Neural progenitor cell (in vitro differentiated cells): ENCODE results near the gene CRNN. TPM values are rescaled to one million over a fixed set of nuclear protein-coding genes. Genes with fewer than 3 reads are reported as not detected.

Source experiments
- DNase-seq: peaks from one replicate; pipeline ENCODE4 v3.0.0-alpha.2; 2016; ENCODE audit warnings: low spot score
- H2AFZ ChIP-seq: fragments of 200-600 bp; sonication (generic); replicated peaks from 2 replicates; pipeline ENCODE4 v1.6.1; 2016; ENCODE audit warnings: antibody characterized with exemption
- H3F3A ChIP-seq: fragments of 200-600 bp; sonication (generic); 2 replicates; pipeline ENCODE4 v1.6.1; 2016; ENCODE audit warnings: antibody characterized with exemption, low read depth
- H3K27ac ChIP-seq: fragments of 200-600 bp; sonication (generic); 2 replicates; pipeline ENCODE4 v1.5.1; 2016; ENCODE audit warnings: mild to moderate bottlenecking
- H3K27me3 ChIP-seq: fragments of 200-600 bp; sonication (generic); 2 replicates; pipeline ENCODE4 v1.6.1; 2016; ENCODE audit warnings: mild to moderate bottlenecking, moderate library complexity
- H3K36me3 ChIP-seq: fragments of 200-600 bp; sonication (generic); 2 replicates; pipeline ENCODE4 v1.5.1; 2016
- H3K4me1 ChIP-seq: fragments of 200-600 bp; sonication (generic); 2 replicates; pipeline ENCODE4 v1.6.1; 2016; ENCODE audit warnings: mixed run types
- H3K4me2 ChIP-seq: fragments of 200-600 bp; sonication (generic); 2 replicates; pipeline ENCODE4 v1.6.1; 2016
- H3K4me3 ChIP-seq: fragments of 200-600 bp; sonication (generic); 2 replicates; pipeline ENCODE4 v1.5.1; 2016
- H3K79me2 ChIP-seq: fragments of 200-600 bp; sonication (generic); 2 replicates; pipeline ENCODE4 v1.6.1; 2016; ENCODE audit warnings: low read depth
- H3K9ac ChIP-seq: fragments of 200-600 bp; sonication (generic); 2 replicates; pipeline ENCODE4 v1.6.1; 2016
- H3K9me3 ChIP-seq: fragments of 200-600 bp; sonication (generic); 2 replicates; pipeline ENCODE4 v1.5.1; 2016; ENCODE audit warnings: low read depth
- H4K20me1 ChIP-seq: fragments of 200-600 bp; sonication (generic); 2 replicates; pipeline ENCODE4 v1.6.1; 2016; ENCODE audit warnings: low read depth
- H3K27ac Mint-ChIP-seq: 3 replicates; pipeline ENCODE4 v1.8.0; 2021; ENCODE audit warnings: mixed read lengths
- H3K27me3 Mint-ChIP-seq: 2 replicates; pipeline ENCODE4 v1.8.0; 2022; ENCODE audit warnings: low read depth, mild to moderate bottlenecking, inconsistent platforms, moderate library complexity, mixed read lengths; ENCODE audit not compliant: insufficient read depth
- H3K36me3 Mint-ChIP-seq: 3 replicates; pipeline ENCODE4 v1.8.0; 2021; ENCODE audit warnings: mixed read lengths
- H3K4me1 Mint-ChIP-seq: 3 replicates; pipeline ENCODE4 v1.8.0; 2021; ENCODE audit warnings: mixed read lengths
- H3K4me3 Mint-ChIP-seq: 3 replicates; pipeline ENCODE4 v1.8.0; 2021; ENCODE audit warnings: mild to moderate bottlenecking, moderate library complexity, mixed read lengths
- H3K9me3 Mint-ChIP-seq: 3 replicates; pipeline ENCODE4 v1.8.0; 2020; ENCODE audit warnings: mixed read lengths
- CTCF ChIP-seq: fragments of 200-600 bp; sonication (generic); IDR thresholded peaks from 2 replicates; pipeline ENCODE4 v1.5.1; 2017; ENCODE audit warnings: antibody characterized with exemption, mild to moderate bottlenecking
- EZH2 ChIP-seq: fragments of 200-600 bp; sonication (generic); IDR thresholded peaks from 2 replicates; pipeline ENCODE4 v1.6.1; 2017; ENCODE audit warnings: antibody characterized with exemption, mild to moderate bottlenecking, moderate library complexity
- EZH2phosphoT487 ChIP-seq: fragments of 200-600 bp; sonication (generic); IDR thresholded peaks from 2 replicates; pipeline ENCODE4 v1.6.1; 2017; ENCODE audit warnings: antibody characterized with exemption
- total RNA-seq: library from RNA; depleted of rRNA; stranded (reverse); fragments of >200 nt; gene quantifications from 2 replicates; pipeline ENCODE4 v1.2.3, GENCODE V29; 2015; ENCODE audit warnings: low replicate concordance

CRNN gene
- total RNA-seq: not detected in 2 replicates

GRCh38 chr1:152413909-152414308, at the start of gene CRNN:
Gene CRNN (minus strand): TSS chr1:152414263. CDS start chr1:152412233, 2,030 bp downstream.
- no peaks in the 10 kb centered on the region for H3F3A ChIP-seq
- no peak within 1 kb of the TSS for H3K27ac Mint-ChIP-seq
- no peak within 1 kb of the TSS for H3K4me3 ChIP-seq
- no peak within 1 kb of the TSS for H3K9ac ChIP-seq
- no peaks in the 10 kb centered on the region for H3K4me1 ChIP-seq
- peaks cover 4% of the 10 kb centered on the region for H3K27me3 Mint-ChIP-seq
- no peak for TF ChIP-seq EZH2
- no peak for TF ChIP-seq CTCF
- no peak for TF ChIP-seq EZH2phosphoT487
- H3K9me3 Mint-ChIP-seq: peaks cover 40% of the 10 kb centered on the region
- no peak within 1 kb of the TSS for H2AFZ ChIP-seq
- H3K4me1 Mint-ChIP-seq: no peaks in the 10 kb centered on the region
- no peak within 1 kb of the TSS for H3K4me3 Mint-ChIP-seq
- no peaks in the 10 kb centered on the region for H3K79me2 ChIP-seq
- H3K27ac ChIP-seq: no peak within 1 kb of the TSS
- H3K4me2 ChIP-seq: no peak within 1 kb of the TSS
- no peaks in the 10 kb centered on the region for H4K20me1 ChIP-seq
- H3K36me3 ChIP-seq: no peaks in the 10 kb centered on the region
- H3K27me3 ChIP-seq: no peaks in the 10 kb centered on the region
- DNase-seq: no peak
- peaks cover 10% of the 10 kb centered on the region for H3K9me3 ChIP-seq
- no peaks in the 10 kb centered on the region for H3K36me3 Mint-ChIP-seq

- no peaks in the 10 kb centered on the region for H3K4me1 ChIP-seq
- peaks cover 3% of the 10 kb centered on the region for H3K27me3 Mint-ChIP-seq
- H2AFZ ChIP-seq: no peak overlapping the region
- no peaks in the 10 kb centered on the region for H4K20me1 ChIP-seq
- no peak overlapping the region for H3K4me2 ChIP-seq
- H3K4me1 Mint-ChIP-seq: no peaks in the 10 kb centered on the region
- no peak overlapping the region for H3K4me3 Mint-ChIP-seq
- H3K27ac Mint-ChIP-seq: no peak overlapping the region
- TF ChIP-seq EZH2phosphoT487 (no peak), CTCF (no peak), EZH2 (no peak)
- no peak overlapping the region for H3K27ac ChIP-seq
- no peaks in the 10 kb centered on the region for H3K36me3 Mint-ChIP-seq
- H3K9me3 Mint-ChIP-seq: peaks cover 16% of the 10 kb centered on the region
- no peak for DNase-seq
- H3K36me3 ChIP-seq: no peaks in the 10 kb centered on the region
- H3K4me3 ChIP-seq: no peak overlapping the region
- H3K9me3 ChIP-seq: peaks cover 17% of the 10 kb centered on the region
- no peak overlapping the region for H3K9ac ChIP-seq
- no peaks in the 10 kb centered on the region for H3K27me3 ChIP-seq
- no peaks in the 10 kb centered on the region for H3F3A ChIP-seq
- no peaks in the 10 kb centered on the region for H3K79me2 ChIP-seq
These were observed 48.6 kb upstream of the CRNN start for GRCh38 chr1:152462636-152463035.

- TF ChIP-seq EZH2phosphoT487 (no peak), EZH2 (no peak), CTCF (peak; percentile 41)
- Histone ChIP-seq H3K9ac (no peak overlapping the region), H3K27me3 (no peaks in the 10 kb centered on the region), H3K4me1 (no peaks in the 10 kb centered on the region), H3K27ac (no peak overlapping the region), H3F3A (no peaks in the 10 kb centered on the region), H3K9me3 (peaks cover 14% of the 10 kb centered on the region), H3K36me3 (no peaks in the 10 kb centered on the region), H3K79me2 (no peaks in the 10 kb centered on the region), H3K4me2 (no peak overlapping the region), H4K20me1 (no peaks in the 10 kb centered on the region), H3K4me3 (no peak overlapping the region), H2AFZ (no peak overlapping the region)
- Mint-ChIP-seq H3K9me3 (peaks cover 16% of the 10 kb centered on the region), H3K36me3 (no peaks in the 10 kb centered on the region), H3K4me1 (no peaks in the 10 kb centered on the region), H3K27me3 (peaks cover 3% of the 10 kb centered on the region), H3K4me3 (no peak overlapping the region), H3K27ac (no peak overlapping the region)
- peak; percentile 23 for DNase-seq
These were observed 47.5 kb upstream of the CRNN start for GRCh38 chr1:152461544-152461943.
